Suprapubic skin (tissue), 4 donors: ENCODE results near the gene DRC3. TPM values are rescaled to one million over a fixed set of nuclear protein-coding genes. Genes with fewer than 3 reads are reported as not detected.

Experiments used
- DNase-seq, 2 donors: peaks; one replicate each; pipeline ENCODE4 v3.0.0-alpha.2; 2019; ENCODE audit warnings: low spot score in 2 of 2
- H3K27ac ChIP-seq: fragments of 200-600 bp; sonication (generic); one replicate; pipeline ENCODE4 v1.5.1; 2019
- H3K27me3 ChIP-seq: fragments of 200-600 bp; sonication (generic); one replicate; pipeline ENCODE4 v1.5.1; 2019
- H3K36me3 ChIP-seq: fragments of 200-600 bp; sonication (generic); one replicate; pipeline ENCODE4 v1.5.1; 2019
- H3K4me1 ChIP-seq: fragments of 200-600 bp; sonication (generic); one replicate; pipeline ENCODE4 v1.5.1; 2019
- H3K4me3 ChIP-seq: fragments of 200-600 bp; sonication (generic); one replicate; pipeline ENCODE4 v1.5.1; 2019; ENCODE audit warnings: mild to moderate bottlenecking
- H3K9me3 ChIP-seq: fragments of 200-600 bp; sonication (generic); one replicate; pipeline ENCODE4 v1.5.1; 2019
- CTCF ChIP-seq, 2 donors: fragments of 200-600 bp in 1 of 2; fragments of 450-650 bp in 1 of 2; sonication (generic) in 1 of 2; IDR thresholded peaks; one replicate each; pipeline ENCODE4 v1.5.1; 2016 to 2019; ENCODE audit warnings: antibody characterized with exemption in 2 of 2, mild to moderate bottlenecking in 1 of 2, moderate library complexity in 1 of 2
- EP300 ChIP-seq: sonication (generic); formaldehyde crosslinking; IDR thresholded peaks from one replicate; pipeline ENCODE4 v1.6.1; 2017; ENCODE audit warnings: antibody characterized with exemption
- POLR2A ChIP-seq, 2 donors: fragments of 450-650 bp; IDR thresholded peaks; one replicate each; pipeline ENCODE4 v1.6.1; 2017; ENCODE audit warnings: antibody characterized with exemption in 2 of 2, mild to moderate bottlenecking in 2 of 2, moderate library complexity in 2 of 2
- POLR2AphosphoS5 ChIP-seq, 3 donors: sonication (generic); formaldehyde crosslinking; IDR thresholded peaks; one replicate each; pipeline ENCODE4 v1.6.1; 2017; ENCODE audit warnings: antibody characterized with exemption in 3 of 3
- WGBS: methylation state at CpG from one replicate; pipeline ENCODE4 v1.1.5; 2018; 5-methylcytosine and 5-hydroxymethylcytosine counted together
- total RNA-seq, 4 donors: library from RNA; depleted of rRNA; stranded (reverse); fragments of >200 nt; gene quantifications; one replicate each; pipeline ENCODE4 v1.1.0, GENCODE V29; 2016

DRC3 gene
- total RNA-seq, 4 donors from 2014 or later = 2.0 to 10.6 (median 5.5) TPM

GRCh38 chr17:17947966-17948365 lies 24.7 kb upstream of the DRC3 start:
- WGBS = 85% methylated on average over 1 of the region's 1 CpG
- Histone ChIP-seq H3K27ac (no peak overlapping the region), H3K36me3 (no peaks in the 10 kb centered on the region), H3K27me3 (no peaks in the 10 kb centered on the region), H3K4me1 (peaks cover 34% of the 10 kb centered on the region), H3K4me3 (no peak overlapping the region), H3K9me3 (no peaks in the 10 kb centered on the region)
- DNase-seq = no peak
- TF ChIP-seq EP300 (no peak), POLR2AphosphoS5 (IDR thresholded peaks at IDR 0.05) (no peak), POLR2A (IDR thresholded peaks at IDR 0.05) (no peak), CTCF (IDR thresholded peaks at IDR 0.05) (no peak)

- DNase-seq = no peak
- Histone ChIP-seq H3K4me3 (no peak overlapping the region), H3K27me3 (no peaks in the 10 kb centered on the region), H3K27ac (no peak overlapping the region), H3K36me3 (peaks cover under 1% of the 10 kb centered on the region), H3K4me1 (peaks cover 21% of the 10 kb centered on the region), H3K9me3 (no peaks in the 10 kb centered on the region)
- WGBS = 84% methylated on average over 7 of the region's 7 CpGs
- TF ChIP-seq POLR2AphosphoS5 (IDR thresholded peaks at IDR 0.05) (no peak), EP300 (no peak), POLR2A (IDR thresholded peaks at IDR 0.05) (no peak), CTCF (IDR thresholded peaks at IDR 0.05) (no peak)
Measured at GRCh38 chr17:17950347-17950746, 22.3 kb upstream of the DRC3 start.

- TF ChIP-seq EP300 = no peak
- peak in 1 of 2 donors; percentile 22 for TF ChIP-seq CTCF (IDR thresholded peaks at IDR 0.05)
- no peak for TF ChIP-seq POLR2A (IDR thresholded peaks at IDR 0.05)
- Histone ChIP-seq H3K9me3 (no peaks in the 10 kb centered on the region), H3K27ac (no peak overlapping the region), H3K4me3 (no peak overlapping the region), H3K4me1 (peaks cover 25% of the 10 kb centered on the region), H3K36me3 (peaks cover 5% of the 10 kb centered on the region), H3K27me3 (no peaks in the 10 kb centered on the region)
- no peak for DNase-seq
- WGBS = 80% methylated on average over 1 of the region's 1 CpG
Measured at GRCh38 chr17:17950806-17951205, 21.9 kb upstream of the DRC3 start.

- no peak overlapping the region for H3K27ac ChIP-seq
- H3K9me3 ChIP-seq = no peaks in the 10 kb centered on the region
- WGBS = 66% methylated on average over 5 of the region's 5 CpGs
- DNase-seq = peak in 1 of 2 donors; percentile 6
- no peak for TF ChIP-seq EP300
- TF ChIP-seq POLR2AphosphoS5 (IDR thresholded peaks at IDR 0.05) = no peak
- no peak for TF ChIP-seq POLR2A (IDR thresholded peaks at IDR 0.05)
- no peak for TF ChIP-seq CTCF (IDR thresholded peaks at IDR 0.05)
- no peak overlapping the region for H3K4me3 ChIP-seq
- H3K27me3 ChIP-seq = no peaks in the 10 kb centered on the region
- H3K4me1 ChIP-seq = peaks cover 26% of the 10 kb centered on the region
- H3K36me3 ChIP-seq = peaks cover 5% of the 10 kb centered on the region
Measured at GRCh38 chr17:17951524-17951923, 21.1 kb upstream of the DRC3 start.

- H3K27ac ChIP-seq = no peak overlapping the region
- H3K4me1 ChIP-seq = peaks cover 37% of the 10 kb centered on the region
- WGBS = 100% methylated on average over 3 of the region's 3 CpGs
- no peak for DNase-seq
- TF ChIP-seq POLR2AphosphoS5 (IDR thresholded peaks at IDR 0.05) (no peak), EP300 (no peak), CTCF (IDR thresholded peaks at IDR 0.05) (no peak), POLR2A (IDR thresholded peaks at IDR 0.05) (no peak)
- H3K4me3 ChIP-seq = no peak overlapping the region
- H3K36me3 ChIP-seq = peaks cover 5% of the 10 kb centered on the region
- H3K27me3 ChIP-seq = no peaks in the 10 kb centered on the region
- H3K9me3 ChIP-seq = no peaks in the 10 kb centered on the region
Measured at GRCh38 chr17:17952691-17953090, 20.0 kb upstream of the DRC3 start.
